Neural crest cell (in vitro differentiated cells): Measurements from ENCODE around the gene ADIG. TPM values are rescaled to one million over a fixed set of nuclear protein-coding genes. Genes with fewer than 3 reads are reported as not detected.
A peak's percentile ranks its signal among the peaks of the same experiment; 100 is the strongest.

Experiments
- DNase-seq: peaks from one replicate; pipeline ENCODE4 v3.0.0; 2021; ENCODE audit warnings: low read depth, mixed read lengths, low spot score
- H3K27ac Mint-ChIP-seq: one replicate; pipeline ENCODE4 v1.8.0; 2021; ENCODE audit warnings: mild to moderate bottlenecking, mixed read lengths; ENCODE audit not compliant: unreplicated experiment
- H3K27me3 Mint-ChIP-seq: 2 replicates; pipeline ENCODE4 v1.8.0; 2021; ENCODE audit warnings: low read depth, mild to moderate bottlenecking, mixed read lengths
- H3K36me3 Mint-ChIP-seq: 2 replicates; pipeline ENCODE4 v1.8.0; 2021; ENCODE audit warnings: low read depth, mild to moderate bottlenecking, mixed read lengths
- H3K4me1 Mint-ChIP-seq: 2 replicates; pipeline ENCODE4 v1.8.0; 2021; ENCODE audit warnings: mixed read lengths
- H3K4me3 Mint-ChIP-seq: one replicate; pipeline ENCODE4 v1.8.0; 2021; ENCODE audit warnings: mild to moderate bottlenecking, mixed read lengths
- H3K9me3 Mint-ChIP-seq: 2 replicates; pipeline ENCODE4 v1.8.0; 2021; ENCODE audit warnings: mixed read lengths
- long read RNA-seq: library from polyadenylated mRNA; unstranded; transcript quantifications from one replicate; pipeline ENCODE4 v2.0.0, GENCODE V29; 2020
- total RNA-seq: library from RNA; stranded (reverse); gene quantifications from 2 replicates; pipeline ENCODE4 v1.2.1, GENCODE V29; 2021
- TF ChIP-seq, protein P1 (sequence below): fragments of 200-600 bp; sonication (generic); conservative IDR thresholded peaks from 2 replicates; pipeline ENCODE4 v1.5.0; 2021; ENCODE audit warnings: antibody characterized with exemption, mild to moderate bottlenecking

Gene ADIG
- not detected in 2 replicates for total RNA-seq
- long read RNA-seq: 0 reads

DNA sequence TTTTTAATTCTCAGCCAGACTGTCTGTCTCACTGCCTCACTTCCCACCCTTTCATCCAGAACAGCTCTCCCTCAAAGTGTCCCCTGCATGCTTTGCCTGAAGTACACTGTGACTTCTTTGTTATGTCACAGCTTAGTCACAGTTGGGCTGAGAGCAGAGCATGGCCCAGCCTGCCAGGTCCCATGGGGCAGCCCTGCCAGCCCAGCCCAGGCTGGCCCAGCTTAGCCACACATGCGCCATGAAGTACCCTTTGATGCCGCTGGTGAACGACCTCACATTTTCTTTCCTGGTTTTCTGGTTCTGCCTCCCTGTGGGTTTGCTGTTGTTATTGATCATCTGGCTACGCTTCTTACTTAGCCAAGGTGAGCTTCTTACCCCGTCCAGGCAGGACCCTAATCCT lies at the start of gene ADIG:
Gene ADIG, plus strand, starts transcription at position 185 of the 400 bp plus-strand sequence. Its CDS starts 54 bp downstream, at position 239.
- H3K27ac Mint-ChIP-seq: peak within 1 kb of the TSS; percentile 4
- TF ChIP-seq, protein P1, sequence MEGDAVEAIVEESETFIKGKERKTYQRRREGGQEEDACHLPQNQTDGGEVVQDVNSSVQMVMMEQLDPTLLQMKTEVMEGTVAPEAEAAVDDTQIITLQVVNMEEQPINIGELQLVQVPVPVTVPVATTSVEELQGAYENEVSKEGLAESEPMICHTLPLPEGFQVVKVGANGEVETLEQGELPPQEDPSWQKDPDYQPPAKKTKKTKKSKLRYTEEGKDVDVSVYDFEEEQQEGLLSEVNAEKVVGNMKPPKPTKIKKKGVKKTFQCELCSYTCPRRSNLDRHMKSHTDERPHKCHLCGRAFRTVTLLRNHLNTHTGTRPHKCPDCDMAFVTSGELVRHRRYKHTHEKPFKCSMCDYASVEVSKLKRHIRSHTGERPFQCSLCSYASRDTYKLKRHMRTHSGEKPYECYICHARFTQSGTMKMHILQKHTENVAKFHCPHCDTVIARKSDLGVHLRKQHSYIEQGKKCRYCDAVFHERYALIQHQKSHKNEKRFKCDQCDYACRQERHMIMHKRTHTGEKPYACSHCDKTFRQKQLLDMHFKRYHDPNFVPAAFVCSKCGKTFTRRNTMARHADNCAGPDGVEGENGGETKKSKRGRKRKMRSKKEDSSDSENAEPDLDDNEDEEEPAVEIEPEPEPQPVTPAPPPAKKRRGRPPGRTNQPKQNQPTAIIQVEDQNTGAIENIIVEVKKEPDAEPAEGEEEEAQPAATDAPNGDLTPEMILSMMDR: no peak
- H3K27me3 Mint-ChIP-seq: no peaks in the 10 kb centered on the region
- no peak within 1 kb of the TSS for H3K4me3 Mint-ChIP-seq
- peaks cover 2% of the 10 kb centered on the region for H3K36me3 Mint-ChIP-seq
- no peaks in the 10 kb centered on the region for H3K9me3 Mint-ChIP-seq
- H3K4me1 Mint-ChIP-seq: peaks cover 10% of the 10 kb centered on the region
- DNase-seq: no peak

DNA sequence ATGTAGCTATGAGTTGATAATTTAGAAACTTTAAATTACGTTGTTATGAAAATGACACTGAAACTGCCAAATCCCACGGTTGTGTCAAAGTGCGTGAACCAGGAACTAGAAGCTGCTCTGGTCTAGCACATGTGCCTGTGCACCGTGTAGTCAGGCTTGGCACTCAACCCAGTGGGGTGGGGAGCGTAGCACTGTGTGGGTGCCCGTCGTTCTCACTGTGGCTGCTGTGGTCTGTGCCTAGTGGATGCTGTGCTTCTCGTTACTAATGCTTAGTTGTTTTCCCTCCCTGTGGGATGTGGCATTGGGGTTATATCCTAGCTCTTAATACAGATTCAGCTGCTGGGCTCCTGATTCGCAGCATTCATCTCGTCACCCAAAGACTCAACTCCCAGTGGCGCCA lies 46.2 kb upstream of the ADIG start:
- Mint-ChIP-seq H3K4me1 (no peaks in the 10 kb centered on the region), H3K9me3 (peaks cover 2% of the 10 kb centered on the region), H3K27ac (no peak overlapping the region), H3K27me3 (no peaks in the 10 kb centered on the region), H3K4me3 (no peak overlapping the region), H3K36me3 (peaks cover 19% of the 10 kb centered on the region)
- DNase-seq: no peak
- TF ChIP-seq, protein P1: no peak

DNA sequence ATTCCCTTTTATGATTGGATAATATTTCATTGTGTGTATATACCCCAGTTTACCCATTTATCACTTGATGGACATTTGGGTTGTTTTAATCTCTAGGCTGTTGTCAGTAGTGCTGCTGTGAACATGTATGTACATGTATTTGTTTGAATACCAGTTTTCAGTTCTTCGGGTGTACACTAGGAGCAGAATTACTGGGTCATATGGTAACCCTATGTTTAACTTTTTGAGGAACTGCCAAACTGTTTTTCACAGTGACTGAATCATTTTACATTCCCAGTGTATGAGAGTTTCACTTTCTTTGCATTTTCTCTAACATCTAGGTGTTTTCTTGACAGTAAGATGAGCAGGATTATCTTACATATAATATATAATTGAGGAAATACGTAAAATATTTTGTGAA lies 44.7 kb upstream of the ADIG start:
- Mint-ChIP-seq H3K9me3 (peaks cover 2% of the 10 kb centered on the region), H3K27me3 (no peaks in the 10 kb centered on the region), H3K27ac (no peak overlapping the region), H3K36me3 (peaks cover 19% of the 10 kb centered on the region), H3K4me3 (no peak overlapping the region), H3K4me1 (no peaks in the 10 kb centered on the region)
- no peak for DNase-seq
- TF ChIP-seq, protein P1: no peak

DNA sequence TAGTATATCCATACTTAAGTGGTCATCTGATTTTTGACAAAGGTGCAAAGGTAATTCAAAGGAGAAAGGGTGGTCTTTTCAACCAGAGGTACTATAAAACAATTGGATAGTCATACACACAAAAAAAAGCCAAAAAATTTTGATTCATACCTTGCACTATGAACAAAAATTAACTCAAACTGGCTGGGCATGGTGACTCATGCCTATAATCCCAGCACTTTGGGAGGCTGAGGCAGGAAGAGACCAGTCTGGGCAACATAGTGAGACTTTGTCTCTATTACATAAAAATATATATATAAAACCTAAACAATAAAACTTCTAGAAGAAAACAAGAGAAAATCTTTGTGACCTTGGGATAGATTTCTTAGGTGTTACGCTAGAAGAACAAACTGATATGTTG lies 43.8 kb upstream of the ADIG start:
- Mint-ChIP-seq H3K4me1 (no peaks in the 10 kb centered on the region), H3K4me3 (no peak overlapping the region), H3K27ac (no peak overlapping the region), H3K27me3 (no peaks in the 10 kb centered on the region), H3K9me3 (peaks cover 2% of the 10 kb centered on the region), H3K36me3 (peaks cover 19% of the 10 kb centered on the region)
- no peak for DNase-seq
- TF ChIP-seq, protein P1: no peak

DNA sequence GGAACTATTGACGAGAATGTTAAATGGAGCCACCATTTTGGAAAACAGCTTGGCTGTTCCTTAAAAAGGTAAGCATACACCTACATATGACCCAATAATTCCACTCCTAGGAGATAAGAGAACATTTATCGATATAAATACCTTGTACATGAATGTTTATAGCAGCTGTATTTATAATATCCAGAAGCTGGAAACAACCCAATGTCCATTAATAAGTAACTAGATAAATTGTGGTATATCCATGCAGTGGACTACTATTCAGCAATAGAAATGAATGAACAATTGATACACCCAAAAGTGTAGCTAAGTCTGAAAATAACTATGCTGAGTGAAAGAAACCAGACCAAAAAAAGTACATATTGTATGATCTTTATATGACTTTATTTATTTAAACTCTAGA lies 42.2 kb upstream of the ADIG start:
- Mint-ChIP-seq H3K36me3 (peaks cover 24% of the 10 kb centered on the region), H3K27me3 (no peaks in the 10 kb centered on the region), H3K4me3 (no peak overlapping the region), H3K9me3 (peaks cover 2% of the 10 kb centered on the region), H3K27ac (no peak overlapping the region), H3K4me1 (no peaks in the 10 kb centered on the region)
- TF ChIP-seq, protein P1: no peak
- DNase-seq: no peak
